Measurements from ENCODE around the gene BRSK1.

DNA sequence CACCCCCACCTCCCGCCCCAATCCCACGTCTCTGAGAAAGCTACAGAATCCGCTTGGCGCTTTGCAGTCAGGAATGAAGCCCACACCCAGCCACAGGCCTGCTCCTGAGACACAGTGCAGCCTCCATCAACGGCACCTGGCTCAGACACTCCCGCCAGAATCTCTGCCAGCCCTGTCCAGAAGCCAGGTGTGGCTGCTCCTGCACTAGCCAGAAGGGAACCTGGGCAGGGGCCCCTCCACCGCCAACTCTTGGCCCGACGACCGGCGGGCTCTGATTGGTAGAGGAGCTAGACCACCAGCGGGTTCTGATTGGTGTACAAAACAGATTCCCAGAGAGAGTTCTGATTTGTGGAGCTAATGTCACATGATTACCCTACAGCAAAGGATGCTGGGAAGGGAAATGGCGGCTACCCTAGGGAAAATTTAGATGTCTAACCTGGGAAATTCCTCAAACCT is 22.1 kb upstream of the BRSK1 start:
- TF ChIP-seq JUNB (CRISPR knock-in tag; IDR thresholded peaks at IDR 0.05; ENCODE audit: borderline replicate concordance): no peak
- no peak for TF ChIP-seq GLI4 (CRISPR knock-in tag; IDR thresholded peaks at IDR 0.05; ENCODE audit: borderline replicate concordance)
- no peak for TF ChIP-seq EZH2 (conservative IDR thresholded peaks at IDR 0.05; ENCODE audit: low read depth, low read length)
- TF ChIP-seq ZNF296 (CRISPR knock-in tag; conservative IDR thresholded peaks at IDR 0.05): no peak
- no peak for TF ChIP-seq NCOA2 (CRISPR knock-in tag; IDR thresholded peaks at IDR 0.05)
- no peak for TF ChIP-seq SIN3A (IDR thresholded peaks at IDR 0.05; ENCODE audit: borderline replicate concordance, low read depth, low read length)
- TF ChIP-seq CBX5 (CRISPR knock-in tag; IDR thresholded peaks at IDR 0.05; ENCODE audit: borderline replicate concordance): no peak
- TF ChIP-seq TRIM24 (CRISPR knock-in tag; IDR thresholded peaks at IDR 0.05): no peak
- no peak for TF ChIP-seq RBM39 (IDR thresholded peaks at IDR 0.05; ENCODE audit: low read depth, low read length, poor library complexity, severe bottlenecking)
- TF ChIP-seq, protein P1, sequence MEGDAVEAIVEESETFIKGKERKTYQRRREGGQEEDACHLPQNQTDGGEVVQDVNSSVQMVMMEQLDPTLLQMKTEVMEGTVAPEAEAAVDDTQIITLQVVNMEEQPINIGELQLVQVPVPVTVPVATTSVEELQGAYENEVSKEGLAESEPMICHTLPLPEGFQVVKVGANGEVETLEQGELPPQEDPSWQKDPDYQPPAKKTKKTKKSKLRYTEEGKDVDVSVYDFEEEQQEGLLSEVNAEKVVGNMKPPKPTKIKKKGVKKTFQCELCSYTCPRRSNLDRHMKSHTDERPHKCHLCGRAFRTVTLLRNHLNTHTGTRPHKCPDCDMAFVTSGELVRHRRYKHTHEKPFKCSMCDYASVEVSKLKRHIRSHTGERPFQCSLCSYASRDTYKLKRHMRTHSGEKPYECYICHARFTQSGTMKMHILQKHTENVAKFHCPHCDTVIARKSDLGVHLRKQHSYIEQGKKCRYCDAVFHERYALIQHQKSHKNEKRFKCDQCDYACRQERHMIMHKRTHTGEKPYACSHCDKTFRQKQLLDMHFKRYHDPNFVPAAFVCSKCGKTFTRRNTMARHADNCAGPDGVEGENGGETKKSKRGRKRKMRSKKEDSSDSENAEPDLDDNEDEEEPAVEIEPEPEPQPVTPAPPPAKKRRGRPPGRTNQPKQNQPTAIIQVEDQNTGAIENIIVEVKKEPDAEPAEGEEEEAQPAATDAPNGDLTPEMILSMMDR (CRISPR knock-in tag; IDR thresholded peaks at IDR 0.05): no peak
- TF ChIP-seq ZNF274 (CRISPR knock-in tag; IDR thresholded peaks at IDR 0.05): no peak
